Heart right ventricle (tissue), 16 donors: ENCODE results near the gene ACSBG1. TPM values are rescaled to one million over a fixed set of nuclear protein-coding genes. Genes with fewer than 3 reads are reported as not detected.

Experiments used
- ATAC-seq, 8 donors: fragments of 200-7000 bp; cut with Tn5 transposase; one replicate each; pipeline ENCODE4 v1.9.1; 2020; ENCODE audit warnings: mild to moderate bottlenecking in 8 of 8, moderate library complexity in 8 of 8, moderate number of reproducible peaks in 1 of 8
- DNase-seq, 2 donors: peaks; one replicate each; pipeline ENCODE4 v3.0.0-alpha.2; 2020
- H3K27ac ChIP-seq, 10 donors: fragments of 200-600 bp; sonication (generic) in 2 of 10; one replicate each; pipeline versions ENCODE4 v1.5.0 to v1.8.0; 2020 to 2022; ENCODE audit warnings: mild to moderate bottlenecking in 3 of 10
- H3K27me3 ChIP-seq, 7 donors: fragments of 200-600 bp; one replicate each; pipeline ENCODE4 v1.8.0; 2021 to 2022; ENCODE audit warnings: mild to moderate bottlenecking in 2 of 7
- H3K36me3 ChIP-seq, 9 donors: fragments of 200-600 bp; sonication (generic) in 1 of 9; one replicate each; pipeline versions ENCODE4 v1.5.0 to v1.8.0; 2020 to 2022; ENCODE audit warnings: mild to moderate bottlenecking in 2 of 9
- H3K4me1 ChIP-seq, 9 donors: fragments of 200-600 bp; sonication (generic) in 1 of 9; one replicate each; pipeline versions ENCODE4 v1.5.0 to v1.8.0; 2020 to 2022; ENCODE audit warnings: mild to moderate bottlenecking in 4 of 9
- H3K4me3 ChIP-seq, 10 donors: fragments of 200-600 bp; sonication (generic) in 2 of 10; one replicate each; pipeline versions ENCODE4 v1.5.0 to v1.8.0; 2020 to 2022; ENCODE audit warnings: mild to moderate bottlenecking in 7 of 10, moderate library complexity in 2 of 10
- H3K9me3 ChIP-seq, 11 donors: fragments of 200-600 bp in 10 of 11; sonication (generic) in 2 of 11; one replicate each; pipeline versions ENCODE4 v1.5.0 to v1.8.0; 2013 to 2022; ENCODE audit warnings: mild to moderate bottlenecking in 2 of 11, control low read depth in 1 of 11, moderate library complexity in 1 of 11
- WGBS, 2 donors: extraction: QIAGEN DNeasy Blood & Tissue Kit; methylation state at CpG; one replicate each; pipeline ENCODE4 v1.1.7; 2013; ENCODE audit warnings: inconsistent platforms in 1 of 2; 5-methylcytosine and 5-hydroxymethylcytosine counted together
- intact Hi-C, 10 donors: fragments of 100-400 bp; cut with DNase I; formaldehyde crosslinking; loops; one replicate each; pipeline versions ENCODE4 v1.11.1 to v1.14.2; 2022
- polyA plus RNA-seq, 2 donors: library from polyadenylated mRNA; stranded (reverse); fragments of 200-250 nt; gene quantifications; one replicate each; pipeline ENCODE4 v1.2.3, GENCODE V29; 2013
- total RNA-seq, 10 donors: library from RNA; stranded (reverse); fragmentation: NEBNext Ultra II Directional in 3 of 10; extraction: Animal tissue kit (Norgen Biotek cat#: 25700) in 3 of 10; gene quantifications; one replicate each; pipeline versions ENCODE4 v1.2.1 to v1.2.4, GENCODE V29; 2021 to 2023
- TF ChIP-seq, protein P1 (sequence below), 9 donors: fragments of 200-600 bp; sonication (generic) in 2 of 9; IDR thresholded peaks; one replicate each; pipeline versions ENCODE4 v1.5.0 to v1.8.0; 2021 to 2022; ENCODE audit warnings: antibody characterized with exemption in 9 of 9, mild to moderate bottlenecking in 5 of 9, moderate library complexity in 1 of 9
- donor health status: Arrhythmogenic right ventricular cardiomyopathy.
- donor health status: ischemic (EF 13 %, LVEDD 7.1; RV severe dilation, severe dysfunction).
- donor health status: healthy with polysubstance abuse.
- donor health status: DM: no; HTN: yes; CAD: no.
- donor health status: DM: no; HTN: no; CAD: no.
- donor health status: ischemic (EF 25% LVEDD 6.9; RV normal size, moderate dysfunction).
- donor health status: ischemic (EF 25% LVEDD 5.7; RV mildly dilated, moderate dysfunction).
- donor health status: healthy.
- donor health status: DM: yes; HTN: yes; CAD: no.
- donor health status: Ischemic cardiomyopathy.
- donor health status: ischemic (EF 35%, LVEDD 5.7; RV mildly dilated, moderate dysfunction).
- donor health status: nonischemic (EF 11% LVEDD 7.7; RV severe dilation, severe dysfunction).
- donor health status: DM: yes; HTN: yes; CAD: no.
- donor health status: PGD.
- donor health status: ischemic (EF 29% LVEDD 5.4; RV normal size, mild dysfunction).
- donor health status: nonischemic (EF 23%, LVEDD 6.1; RV moderate dilation, normal function).

Gene ACSBG1
- total and polyA plus RNA-seq, 12 donors, result 0.22 to 0.65 (median 0.44) TPM; not detected in 8

DNA sequence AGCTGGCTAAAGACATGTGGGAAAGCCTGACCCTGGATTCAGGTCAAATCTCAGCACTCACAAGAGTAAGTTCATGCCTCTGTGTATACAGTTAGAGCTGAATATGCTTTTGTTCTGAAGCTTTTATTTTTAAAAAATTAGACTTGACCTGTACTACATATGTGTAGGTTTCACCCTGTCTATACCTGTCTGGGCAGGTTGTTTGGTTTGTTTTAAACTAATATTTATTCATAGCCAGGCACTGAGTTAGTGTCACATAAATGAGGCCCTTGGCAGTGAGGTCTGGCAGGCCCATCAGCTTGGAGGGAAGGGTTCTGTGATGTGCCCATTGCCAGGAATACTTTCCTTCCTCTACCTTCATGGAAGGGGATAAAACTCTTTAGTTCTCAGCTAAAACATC, 31.9 kb upstream of the ACSBG1 start:
- intact Hi-C loops, result no loop called here
- Histone ChIP-seq H3K27ac (peak overlapping the region; percentile 1 to 97 (median 88)), H3K4me1 (peaks cover 2 to 47% (median 22%) of the 10 kb centered on the region in 9 donors), H3K36me3 (peaks cover 0 to 11% (median 0%) of the 10 kb centered on the region in 9 donors), H3K4me3 (peak overlapping the region in 9 of 10 donors; percentile 1 to 86 (median 47)), H3K9me3 (no peaks in the 10 kb centered on the region), H3K27me3 (no peaks in the 10 kb centered on the region)
- TF ChIP-seq, protein P1, sequence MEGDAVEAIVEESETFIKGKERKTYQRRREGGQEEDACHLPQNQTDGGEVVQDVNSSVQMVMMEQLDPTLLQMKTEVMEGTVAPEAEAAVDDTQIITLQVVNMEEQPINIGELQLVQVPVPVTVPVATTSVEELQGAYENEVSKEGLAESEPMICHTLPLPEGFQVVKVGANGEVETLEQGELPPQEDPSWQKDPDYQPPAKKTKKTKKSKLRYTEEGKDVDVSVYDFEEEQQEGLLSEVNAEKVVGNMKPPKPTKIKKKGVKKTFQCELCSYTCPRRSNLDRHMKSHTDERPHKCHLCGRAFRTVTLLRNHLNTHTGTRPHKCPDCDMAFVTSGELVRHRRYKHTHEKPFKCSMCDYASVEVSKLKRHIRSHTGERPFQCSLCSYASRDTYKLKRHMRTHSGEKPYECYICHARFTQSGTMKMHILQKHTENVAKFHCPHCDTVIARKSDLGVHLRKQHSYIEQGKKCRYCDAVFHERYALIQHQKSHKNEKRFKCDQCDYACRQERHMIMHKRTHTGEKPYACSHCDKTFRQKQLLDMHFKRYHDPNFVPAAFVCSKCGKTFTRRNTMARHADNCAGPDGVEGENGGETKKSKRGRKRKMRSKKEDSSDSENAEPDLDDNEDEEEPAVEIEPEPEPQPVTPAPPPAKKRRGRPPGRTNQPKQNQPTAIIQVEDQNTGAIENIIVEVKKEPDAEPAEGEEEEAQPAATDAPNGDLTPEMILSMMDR (IDR thresholded peaks at IDR 0.05), result no peak
- ATAC-seq (peak in 2 of 8 donors; percentile 0 to 8), DNase-seq (no peak)

GRCh38 chr15:78265752-78266224, 31.4 kb upstream of the ACSBG1 start:
- Histone ChIP-seq H3K36me3 (peaks cover 0 to 7% (median 0%) of the 10 kb centered on the region in 9 donors), H3K27me3 (no peaks in the 10 kb centered on the region), H3K4me3 (peak overlapping the region in 9 of 10 donors; percentile 60 to 87 (median 80)), H3K4me1 (peaks cover 2 to 47% (median 22%) of the 10 kb centered on the region in 9 donors), H3K27ac (peak overlapping the region; percentile 47 to 97 (median 90)), H3K9me3 (no peaks in the 10 kb centered on the region)
- intact Hi-C loops, result no loop called here
- peak; percentile 49 to 87 (median 81) for ATAC-seq
- TF ChIP-seq, protein P1 (IDR thresholded peaks at IDR 0.05), result no peak
- DNase-seq, result peak in 1 of 2 donors; percentile 34
- 42 to 54% methylated on average over 9 of the region's 9 CpGs for WGBS, 2 donors

GRCh38 chr15:78265137-78265460, 30.7 kb upstream of the ACSBG1 start:
- TF ChIP-seq, protein P1 (IDR thresholded peaks at IDR 0.05), result no peak
- Histone ChIP-seq H3K27ac (peak overlapping the region; percentile 47 to 97 (median 90)), H3K4me1 (peaks cover 2 to 47% (median 22%) of the 10 kb centered on the region in 9 donors), H3K4me3 (peak overlapping the region; percentile 60 to 87 (median 79)), H3K36me3 (peaks cover 0 to under 1% (median 0%) of the 10 kb centered on the region in 9 donors), H3K27me3 (no peaks in the 10 kb centered on the region), H3K9me3 (no peaks in the 10 kb centered on the region)
- intact Hi-C loops, result no loop called here
- WGBS, 2 donors, result 26 to 37% methylated on average over 12 of the region's 12 CpGs
- no peak for DNase-seq
- ATAC-seq, result peak in 1 of 8 donors; percentile 3

- WGBS, 2 donors, result 4 to 5% methylated on average over 99 to 107 of the region's 107 CpGs
- H3K9me3 ChIP-seq, result no peaks in the 10 kb centered on the region
- intact Hi-C loops, result no loop called here
- H3K27ac ChIP-seq, result peak within 1 kb of the TSS; percentile 47 to 97 (median 90)
- H3K4me1 ChIP-seq, result peaks cover 2 to 47% (median 22%) of the 10 kb centered on the region in 9 donors
- TF ChIP-seq, protein P1 (IDR thresholded peaks at IDR 0.05), result peak in 4 of 9 donors; percentile 31 to 50 (median 44)
- no peaks in the 10 kb centered on the region for H3K27me3 ChIP-seq
- H3K36me3 ChIP-seq, result no peaks in the 10 kb centered on the region
- ATAC-seq (peak; percentile 43 to 65 (median 58)), DNase-seq (peak; percentile 64 to 70)
- H3K4me3 ChIP-seq, result peak within 1 kb of the TSS; percentile 60 to 87 (median 79)
These were observed 30.2 kb upstream of the ACSBG1 start, which contains the start of gene DNAJA4 for GRCh38 chr15:78264304-78265136. Gene DNAJA4 (plus strand): TSS chr15:78264562. CDS start chr15:78264764, 202 bp downstream.
